Liver (tissue), 9 donors: ENCODE measurements around the gene MBOAT1. TPM values are rescaled to one million over a fixed set of nuclear protein-coding genes. Genes with fewer than 3 reads are reported as not detected.
A peak's percentile ranks its signal among the peaks of the same experiment; 100 is the strongest.
"Not testable (repeated sequence)": the region's sequence is repeated elsewhere in the genome, so short reads cannot be mapped to it uniquely, and the experiment has no call there.

ENCODE experiments used
- DNase-seq: peaks from one replicate; pipeline ENCODE4 v3.0.0-alpha.2; 2017; ENCODE audit warnings: low spot score
- H3K27ac ChIP-seq, 2 donors: one replicate each; pipeline ENCODE4 v1.7.0; 2013; ENCODE audit warnings: inconsistent platforms in 2 of 2, low read length in 2 of 2, control low read depth in 1 of 2, low read depth in 1 of 2, mild to moderate bottlenecking in 1 of 2
- H3K27me3 ChIP-seq, 4 donors: one replicate each; pipeline versions ENCODE4 v1.6.1 to v1.7.0; 2013; ENCODE audit warnings: low read length in 3 of 4, inconsistent platforms in 1 of 4, mild to moderate bottlenecking in 1 of 4, moderate library complexity in 1 of 4; ENCODE audit not compliant: control insufficient read depth in 4 of 4, insufficient read depth in 4 of 4
- H3K36me3 ChIP-seq, 4 donors: one replicate each; pipeline versions ENCODE4 v1.6.1 to v1.7.0; 2013; ENCODE audit warnings: low read length in 3 of 4, mild to moderate bottlenecking in 3 of 4, low read depth in 1 of 4, moderate library complexity in 1 of 4; ENCODE audit not compliant: control insufficient read depth in 4 of 4, insufficient read depth in 3 of 4
- H3K4me1 ChIP-seq, 4 donors: one replicate each; pipeline versions ENCODE4 v1.6.1 to v1.7.0; 2013; ENCODE audit warnings: low read length in 3 of 4, mild to moderate bottlenecking in 3 of 4, moderate library complexity in 1 of 4; ENCODE audit not compliant: control insufficient read depth in 4 of 4, insufficient read depth in 4 of 4
- H3K4me3 ChIP-seq, 3 donors: one replicate each; pipeline versions ENCODE4 v1.6.1 to v1.7.0; 2013; ENCODE audit warnings: low read length in 3 of 3, control low read depth in 1 of 3, low read depth in 1 of 3, mild to moderate bottlenecking in 1 of 3
- H3K9ac ChIP-seq, 2 donors: one replicate each; pipeline ENCODE4 v1.7.0; 2013; ENCODE audit warnings: low read length in 2 of 2, mild to moderate bottlenecking in 2 of 2, moderate library complexity in 2 of 2, control low read depth in 1 of 2, low read depth in 1 of 2
- H3K9me3 ChIP-seq, 4 donors: one replicate each; pipeline versions ENCODE4 v1.6.1 to v1.7.0; 2013; ENCODE audit warnings: low read length in 3 of 4; ENCODE audit not compliant: control insufficient read depth in 4 of 4
- ATF3 ChIP-seq: IDR thresholded peaks from 2 replicates; pipeline ENCODE4 v1.6.1; 2016; ENCODE audit warnings: antibody characterized with exemption
- EGR1 ChIP-seq, 2 donors: IDR thresholded peaks; 2 replicates each; pipeline ENCODE4 v1.6.1; 2016 to 2018; ENCODE audit warnings: antibody characterized with exemption in 2 of 2, low read depth in 2 of 2
- FOXA1 ChIP-seq: IDR thresholded peaks from 2 replicates; pipeline ENCODE4 v1.6.1; 2016; ENCODE audit warnings: antibody characterized with exemption
- GABPA ChIP-seq, 2 donors: IDR thresholded peaks in 1 of 2; conservative IDR thresholded peaks in 1 of 2; 2 replicates each; pipeline ENCODE4 v1.6.1; 2016; ENCODE audit warnings: antibody characterized with exemption in 2 of 2, mild to moderate bottlenecking in 1 of 2, moderate library complexity in 1 of 2
- HNF4A ChIP-seq, 2 donors: conservative IDR thresholded peaks; 2 replicates each; pipeline ENCODE4 v1.6.1; 2016; ENCODE audit warnings: antibody characterized with exemption in 2 of 2, mild to moderate bottlenecking in 2 of 2
- HNF4G ChIP-seq: IDR thresholded peaks from 2 replicates; pipeline ENCODE4 v1.6.1; 2016; ENCODE audit warnings: antibody characterized with exemption
- JUND ChIP-seq, 2 donors: IDR thresholded peaks; 2 replicates each; pipeline ENCODE4 v1.6.1; 2016; ENCODE audit warnings: antibody characterized with exemption in 2 of 2
- NR2F2 ChIP-seq: IDR thresholded peaks from 2 replicates; pipeline ENCODE4 v1.6.1; 2016; ENCODE audit warnings: antibody characterized with exemption
- RAD21 ChIP-seq, 2 donors: IDR thresholded peaks; 2 replicates each; pipeline ENCODE4 v1.6.1; 2016; ENCODE audit warnings: antibody characterized with exemption in 2 of 2, mild to moderate bottlenecking in 2 of 2
- RXRA ChIP-seq, 2 donors: IDR thresholded peaks; 2 replicates each; pipeline ENCODE4 v1.6.1; 2017 to 2018; ENCODE audit warnings: antibody characterized with exemption in 2 of 2, mild to moderate bottlenecking in 1 of 2
- SP1 ChIP-seq: IDR thresholded peaks from 2 replicates; pipeline ENCODE4 v1.6.1; 2018; ENCODE audit warnings: antibody characterized with exemption, mild to moderate bottlenecking
- TAF1 ChIP-seq: conservative IDR thresholded peaks from 2 replicates; pipeline ENCODE4 v1.6.1; 2016; ENCODE audit warnings: antibody characterized with exemption, mild to moderate bottlenecking
- YY1 ChIP-seq: IDR thresholded peaks from 2 replicates; pipeline ENCODE4 v1.6.1; 2016; ENCODE audit warnings: antibody characterized with exemption, mild to moderate bottlenecking
- WGBS: extraction: QIAGEN DNeasy Blood & Tissue Kit; methylation state at CpG from one replicate; pipeline ENCODE4 v1.1.7; 2013; 5-methylcytosine and 5-hydroxymethylcytosine counted together
- polyA plus RNA-seq, 2 donors: library from polyadenylated mRNA; stranded (reverse) in 1 of 2; unstranded in 1 of 2; fragments of 200-250 nt in 1 of 2; fragments of >200 nt in 1 of 2; fragmentation: Nextera tagmentation in 1 of 2; extraction: Ambion mirVana in 1 of 2; gene quantifications; one replicate each; pipeline versions ENCODE4 v1.2.1 to v1.2.3, GENCODE V29; 2013 to 2015
- total RNA-seq, 2 donors: library from RNA; depleted of rRNA; stranded (reverse); fragments of >200 nt; gene quantifications; one replicate each; pipeline ENCODE4 v1.2.3, GENCODE V29; 2014
- TF ChIP-seq, protein P1 (sequence below): IDR thresholded peaks from 2 replicates; pipeline ENCODE4 v1.6.1; 2016; ENCODE audit warnings: antibody characterized with exemption
- donor health status: healthy.
- donor health status: healthy.
- donor health status: healthy.
- donor health status: healthy.
- donor health status: healthy.

MBOAT1 gene
- total and polyA plus RNA-seq, 4 donors: 1.2 to 9.3 (median 3.3) TPM

DNA sequence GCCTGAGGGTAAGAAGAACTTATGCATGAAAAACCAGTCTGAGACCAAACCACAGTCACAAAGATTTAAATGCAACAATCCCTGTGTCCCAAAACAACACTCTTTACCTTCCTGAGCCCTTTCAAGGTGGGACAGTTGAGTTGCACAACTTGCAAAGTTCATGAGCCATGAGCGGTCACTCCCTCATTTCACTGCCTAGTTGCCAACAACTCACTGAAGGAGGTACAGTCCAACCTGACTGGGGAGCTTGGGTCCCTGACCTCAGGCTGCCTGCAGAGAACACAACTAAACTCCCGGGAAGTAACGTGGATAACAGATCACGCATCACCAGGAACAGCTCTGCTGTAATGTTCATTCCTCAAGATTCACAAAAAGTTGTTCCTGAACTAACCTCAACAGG lies 69.4 kb downstream of the MBOAT1 start:
- no peak for TF ChIP-seq NR2F2
- TF ChIP-seq HNF4A (conservative IDR thresholded peaks at IDR 0.05): peak; percentile 41 to 71
- TF ChIP-seq RAD21 (IDR thresholded peaks at IDR 0.05): no peak
- no peak for TF ChIP-seq YY1
- TF ChIP-seq, protein P1, sequence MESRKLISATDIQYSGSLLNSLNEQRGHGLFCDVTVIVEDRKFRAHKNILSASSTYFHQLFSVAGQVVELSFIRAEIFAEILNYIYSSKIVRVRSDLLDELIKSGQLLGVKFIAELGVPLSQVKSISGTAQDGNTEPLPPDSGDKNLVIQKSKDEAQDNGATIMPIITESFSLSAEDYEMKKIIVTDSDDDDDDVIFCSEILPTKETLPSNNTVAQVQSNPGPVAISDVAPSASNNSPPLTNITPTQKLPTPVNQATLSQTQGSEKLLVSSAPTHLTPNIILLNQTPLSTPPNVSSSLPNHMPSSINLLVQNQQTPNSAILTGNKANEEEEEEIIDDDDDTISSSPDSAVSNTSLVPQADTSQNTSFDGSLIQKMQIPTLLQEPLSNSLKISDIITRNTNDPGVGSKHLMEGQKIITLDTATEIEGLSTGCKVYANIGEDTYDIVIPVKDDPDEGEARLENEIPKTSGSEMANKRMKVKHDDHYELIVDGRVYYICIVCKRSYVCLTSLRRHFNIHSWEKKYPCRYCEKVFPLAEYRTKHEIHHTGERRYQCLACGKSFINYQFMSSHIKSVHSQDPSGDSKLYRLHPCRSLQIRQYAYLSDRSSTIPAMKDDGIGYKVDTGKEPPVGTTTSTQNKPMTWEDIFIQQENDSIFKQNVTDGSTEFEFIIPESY: no peak
- no peak for TF ChIP-seq EGR1 (IDR thresholded peaks at IDR 0.05; ENCODE audit: low read depth in 2 of 2)
- peak; percentile 68 to 85 for TF ChIP-seq RXRA (IDR thresholded peaks at IDR 0.05)
- TF ChIP-seq FOXA1: no peak
- TF ChIP-seq ATF3: no peak
- peak; percentile 62 for TF ChIP-seq SP1
- no peak for TF ChIP-seq JUND (IDR thresholded peaks at IDR 0.05)
- DNase-seq: no peak
- Histone ChIP-seq H3K9me3 (no peaks in the 10 kb centered on the region), H3K4me1 (peaks cover 0 to 2% (median 0%) of the 10 kb centered on the region in 4 donors), H3K36me3 (peaks cover 0 to 4% (median 1%) of the 10 kb centered on the region in 4 donors), H3K4me3 (no peak overlapping the region), H3K9ac (no peak overlapping the region), H3K27me3 (no peaks in the 10 kb centered on the region), H3K27ac (no peak overlapping the region)
- 63% methylated on average over 4 of the region's 4 CpGs for WGBS

- H3K9ac ChIP-seq: no peak overlapping the region
- no peaks in the 10 kb centered on the region for H3K27me3 ChIP-seq
- H3K4me3 ChIP-seq: no peak overlapping the region
- H3K27ac ChIP-seq: no peak overlapping the region
- peaks cover 0 to 6% (median 1%) of the 10 kb centered on the region in 4 donors for H3K36me3 ChIP-seq
- DNase-seq: no peak
- 92% methylated on average over 2 of the region's 2 CpGs for WGBS
- H3K4me1 ChIP-seq: peaks cover 0 to 2% (median 0%) of the 10 kb centered on the region in 4 donors
- TF ChIP-seq GABPA (IDR thresholded peaks at IDR 0.05 in 1 of 2, conservative IDR thresholded peaks at IDR 0.05 in 1 of 2): no peak
- no peak for TF ChIP-seq HNF4G
- TF ChIP-seq ATF3: no peak
- no peak for TF ChIP-seq RXRA (IDR thresholded peaks at IDR 0.05)
- no peak for TF ChIP-seq TAF1
- TF ChIP-seq HNF4A (conservative IDR thresholded peaks at IDR 0.05): no peak
- TF ChIP-seq EGR1 (IDR thresholded peaks at IDR 0.05; ENCODE audit: low read depth in 2 of 2): no peak
- no peaks in the 10 kb centered on the region for H3K9me3 ChIP-seq
Measured at GRCh38 chr6:20141931-20142330, 70.3 kb downstream of the MBOAT1 start.

GRCh38 chr6:20139127-20139963 lies 72.9 kb downstream of the MBOAT1 start:
- H3K27me3 ChIP-seq, H3K27ac ChIP-seq, H3K4me1 ChIP-seq, H3K9me3 ChIP-seq, H3K4me3 ChIP-seq, DNase-seq, H3K9ac ChIP-seq, H3K36me3 ChIP-seq: not testable (repeated sequence)
- WGBS: 96% methylated on average over 11 of the region's 11 CpGs
